ENCODE measurements around the gene TRMT1.

The TRMT1 gene

GRCh38 chr19:13120031-13120430 lies 3.5 kb upstream of the TRMT1 start:
- Histone ChIP-seq H3K4me2 (ENCODE audit: low read depth, low read length, poor library complexity, severe bottlenecking) (peak overlapping the region; percentile 100), H3K4me3 (ENCODE audit: low read length, poor library complexity, severe bottlenecking) (peak overlapping the region; percentile 99), H4K20me1 (ENCODE audit: insufficient read depth, low read length, poor library complexity, severe bottlenecking) (peaks cover 65% of the 10 kb centered on the region), H3K9me3 (ENCODE audit: insufficient read depth, low read depth, low read length) (no peaks in the 10 kb centered on the region), H3K27me3 (ENCODE audit: insufficient read depth, low read length, poor library complexity, severe bottlenecking) (no peaks in the 10 kb centered on the region), H3F3A (ENCODE audit: low read depth) (no peaks in the 10 kb centered on the region), H3K9me2 (replicated peaks; ENCODE audit: low read depth, low read length) (no peaks in the 10 kb centered on the region), H2AFZ (ENCODE audit: low read length) (no peak overlapping the region), H3K79me2 (ENCODE audit: insufficient read depth, low read length) (peaks cover 90% of the 10 kb centered on the region), H3K4me1 (ENCODE audit: insufficient read depth, low read length, poor library complexity, severe bottlenecking) (peaks cover 51% of the 10 kb centered on the region), H3K9ac (ENCODE audit: low read depth, low read length, poor library complexity, severe bottlenecking) (peak overlapping the region; percentile 40), H3K36me3 (ENCODE audit: insufficient read depth, low read length) (no peaks in the 10 kb centered on the region)
- TF ChIP-seq CTCF (conservative IDR thresholded peaks at IDR 0.05; ENCODE audit: low read length): no peak
- no peak for TF ChIP-seq EZH2phosphoT487 (IDR thresholded peaks at IDR 0.05; ENCODE audit: borderline replicate concordance)

GRCh38 chr19:13119627-13120026 lies 3.1 kb upstream of the TRMT1 start:
- Histone ChIP-seq H3K36me3 (ENCODE audit: insufficient read depth, low read length) (no peaks in the 10 kb centered on the region), H3K9me3 (ENCODE audit: insufficient read depth, low read depth, low read length) (no peaks in the 10 kb centered on the region), H3F3A (ENCODE audit: low read depth) (no peaks in the 10 kb centered on the region), H4K20me1 (ENCODE audit: insufficient read depth, low read length, poor library complexity, severe bottlenecking) (peaks cover 65% of the 10 kb centered on the region), H3K9me2 (replicated peaks; ENCODE audit: low read depth, low read length) (no peaks in the 10 kb centered on the region), H2AFZ (ENCODE audit: low read length) (no peak overlapping the region), H3K9ac (ENCODE audit: low read depth, low read length, poor library complexity, severe bottlenecking) (peak overlapping the region; percentile 98), H3K4me2 (ENCODE audit: low read depth, low read length, poor library complexity, severe bottlenecking) (peak overlapping the region; percentile 100), H3K79me2 (ENCODE audit: insufficient read depth, low read length) (peaks cover 90% of the 10 kb centered on the region), H3K4me1 (ENCODE audit: insufficient read depth, low read length, poor library complexity, severe bottlenecking) (peaks cover 51% of the 10 kb centered on the region), H3K27me3 (ENCODE audit: insufficient read depth, low read length, poor library complexity, severe bottlenecking) (no peaks in the 10 kb centered on the region), H3K4me3 (ENCODE audit: low read length, poor library complexity, severe bottlenecking) (peak overlapping the region; percentile 99)
- no peak for TF ChIP-seq CTCF (conservative IDR thresholded peaks at IDR 0.05; ENCODE audit: low read length)
- no peak for TF ChIP-seq EZH2phosphoT487 (IDR thresholded peaks at IDR 0.05; ENCODE audit: borderline replicate concordance)

DNA sequence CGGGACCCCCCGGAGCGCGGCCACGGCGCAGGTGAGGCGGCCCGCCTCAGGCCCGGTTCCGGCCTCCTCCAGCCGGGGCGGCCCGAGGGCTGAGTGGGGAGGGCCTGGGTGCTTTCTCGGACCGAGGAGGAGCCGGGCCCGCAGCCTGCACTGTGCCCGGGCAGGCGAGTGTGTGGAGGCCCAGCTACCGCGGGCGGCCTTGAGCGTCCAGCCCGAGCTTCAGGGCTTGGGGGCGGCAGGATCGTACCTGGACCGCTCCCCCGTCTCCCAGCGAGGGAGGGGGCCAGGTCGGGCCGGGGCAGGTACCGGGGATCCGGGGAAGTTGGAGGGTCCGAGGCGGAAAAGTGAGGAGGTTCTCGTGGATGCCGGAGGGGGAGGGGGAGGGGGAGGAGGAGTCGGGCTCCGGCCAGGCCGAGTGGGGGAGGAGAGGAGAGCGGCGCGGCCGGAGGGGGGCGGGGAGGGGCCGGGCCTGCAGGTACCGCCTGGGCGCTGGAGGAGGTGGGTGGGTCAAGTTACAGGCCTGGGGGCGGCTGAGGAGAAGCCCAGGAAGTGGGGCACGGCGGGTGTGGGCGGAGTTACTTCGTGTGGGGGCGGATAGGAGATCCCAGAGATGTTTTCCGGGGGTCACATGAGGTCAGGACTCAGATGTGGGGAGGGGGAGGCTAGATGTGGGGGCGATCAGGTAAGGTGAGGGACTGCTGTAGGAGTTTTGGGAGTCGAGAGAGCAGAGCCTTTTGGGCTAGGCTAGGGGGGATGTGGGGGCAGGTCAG lies 2.1 kb upstream of the TRMT1 start:
- peaks cover 80% of the 10 kb centered on the region for H3K79me2 ChIP-seq (ENCODE audit: insufficient read depth, low read length)
- no peaks in the 10 kb centered on the region for H3K36me3 ChIP-seq (ENCODE audit: insufficient read depth, low read length)
- H3K9me2 ChIP-seq (replicated peaks; ENCODE audit: low read depth, low read length): no peaks in the 10 kb centered on the region
- no peak overlapping the region for H2AFZ ChIP-seq (ENCODE audit: low read length)
- H3K27me3 ChIP-seq (ENCODE audit: insufficient read depth, low read length, poor library complexity, severe bottlenecking): no peaks in the 10 kb centered on the region
- H3K4me2 ChIP-seq (ENCODE audit: low read depth, low read length, poor library complexity, severe bottlenecking): peak overlapping the region; percentile 100
- no peaks in the 10 kb centered on the region for H3K9me3 ChIP-seq (ENCODE audit: insufficient read depth, low read depth, low read length)
- peak overlapping the region; percentile 99 for H3K4me3 ChIP-seq (ENCODE audit: low read length, poor library complexity, severe bottlenecking)
- no peak for TF ChIP-seq CTCF (conservative IDR thresholded peaks at IDR 0.05; ENCODE audit: low read length)
- no peak for TF ChIP-seq EZH2phosphoT487 (IDR thresholded peaks at IDR 0.05; ENCODE audit: borderline replicate concordance)
- H3K9ac ChIP-seq (ENCODE audit: low read depth, low read length, poor library complexity, severe bottlenecking): peak overlapping the region; percentile 98
- H3K4me1 ChIP-seq (ENCODE audit: insufficient read depth, low read length, poor library complexity, severe bottlenecking): peaks cover 51% of the 10 kb centered on the region
- peaks cover 57% of the 10 kb centered on the region for H4K20me1 ChIP-seq (ENCODE audit: insufficient read depth, low read length, poor library complexity, severe bottlenecking)
- no peaks in the 10 kb centered on the region for H3F3A ChIP-seq (ENCODE audit: low read depth)
